Loucy (cell line): Measurements from ENCODE around the gene KIFAP3.

Source experiments
- H2AFZ ChIP-seq: fragments of 200-600 bp; sonication (generic); 2 replicates; pipeline ENCODE4 v1.6.0; 2016; ENCODE audit warnings: antibody characterized with exemption, mild to moderate bottlenecking, low read length, moderate library complexity
- H3F3A ChIP-seq: fragments of 200-600 bp; 2 replicates; pipeline ENCODE4 v1.6.0; 2016; ENCODE audit warnings: antibody characterized with exemption, low read depth, mild to moderate bottlenecking
- H3K27me3 ChIP-seq: fragments of 200-600 bp; sonication (generic); 2 replicates; pipeline ENCODE4 v1.6.1; 2014; ENCODE audit warnings: low read length, mild to moderate bottlenecking; ENCODE audit not compliant: insufficient read depth, poor library complexity, severe bottlenecking
- H3K36me3 ChIP-seq: fragments of 200-600 bp; sonication (generic); 2 replicates; pipeline ENCODE4 v1.6.1; 2016; ENCODE audit warnings: low read length; ENCODE audit not compliant: insufficient read depth
- H3K4me1 ChIP-seq: fragments of 200-600 bp; sonication (generic); 2 replicates; pipeline ENCODE4 v1.5.1; 2014; ENCODE audit warnings: low read length, mild to moderate bottlenecking; ENCODE audit not compliant: insufficient read depth, poor library complexity, severe bottlenecking
- H3K4me2 ChIP-seq: fragments of 200-600 bp; sonication (generic); 2 replicates; pipeline ENCODE4 v1.6.0; 2014; ENCODE audit warnings: antibody characterized with exemption, low read length, low read depth, mild to moderate bottlenecking; ENCODE audit not compliant: poor library complexity, severe bottlenecking
- H3K4me3 ChIP-seq: fragments of 200-600 bp; sonication (generic); 2 replicates; pipeline ENCODE4 v1.5.1; 2014; ENCODE audit warnings: low read length, mild to moderate bottlenecking, mixed read lengths; ENCODE audit not compliant: poor library complexity, severe bottlenecking
- H3K79me2 ChIP-seq: fragments of 200-600 bp; sonication (generic); 2 replicates; pipeline ENCODE4 v1.6.1; 2014; ENCODE audit warnings: low read length; ENCODE audit not compliant: insufficient read depth
- H3K9ac ChIP-seq: fragments of 200-600 bp; sonication (generic); 2 replicates; pipeline ENCODE4 v1.6.0; 2014; ENCODE audit warnings: mild to moderate bottlenecking, low read depth, low read length, moderate library complexity; ENCODE audit not compliant: poor library complexity, severe bottlenecking
- H3K9me2 ChIP-seq: fragments of 200-600 bp; sonication (generic); replicated peaks from 2 replicates; pipeline ENCODE4 v1.6.1; 2016; ENCODE audit warnings: low read depth, low read length, mixed read lengths
- H3K9me3 ChIP-seq: fragments of 200-600 bp; sonication (generic); 2 replicates; pipeline ENCODE4 v1.6.1; 2014; ENCODE audit warnings: mild to moderate bottlenecking, antibody characterized with exemption, low read length, low read depth; ENCODE audit not compliant: insufficient read depth
- H4K20me1 ChIP-seq: fragments of 200-600 bp; sonication (generic); 2 replicates; pipeline ENCODE4 v1.6.0; 2014; ENCODE audit warnings: antibody characterized with exemption, low read length, mild to moderate bottlenecking; ENCODE audit not compliant: insufficient read depth, poor library complexity, severe bottlenecking
- CTCF ChIP-seq: fragments of 200-600 bp; sonication (generic); conservative IDR thresholded peaks from 2 replicates; pipeline ENCODE4 v1.5.1; 2014; ENCODE audit warnings: mild to moderate bottlenecking, antibody characterized with exemption, low read length
- EZH2phosphoT487 ChIP-seq: fragments of 200-600 bp; IDR thresholded peaks from 2 replicates; pipeline ENCODE4 v1.6.1; 2018; ENCODE audit warnings: antibody characterized with exemption, mild to moderate bottlenecking, moderate library complexity, borderline replicate concordance

The KIFAP3 gene

GRCh38 chr1:170027760-170028159, 46.7 kb downstream of the KIFAP3 start:
- Histone ChIP-seq H3K4me1 (no peaks in the 10 kb centered on the region), H3K36me3 (peaks cover 6% of the 10 kb centered on the region; the same call in 1 of the 2 replicates), H3K9me3 (peaks cover 6% of the 10 kb centered on the region; the same call in 1 of the 2 replicates), H3F3A (no peaks in the 10 kb centered on the region), H2AFZ (no peak overlapping the region), H3K79me2 (no peaks in the 10 kb centered on the region), H3K9ac (no peak overlapping the region), H3K9me2 (no peaks in the 10 kb centered on the region), H4K20me1 (no peaks in the 10 kb centered on the region), H3K4me2 (no peak overlapping the region), H3K27me3 (no peaks in the 10 kb centered on the region), H3K4me3 (no peak overlapping the region)
- TF ChIP-seq EZH2phosphoT487 (no peak), CTCF (no peak)

DNA sequence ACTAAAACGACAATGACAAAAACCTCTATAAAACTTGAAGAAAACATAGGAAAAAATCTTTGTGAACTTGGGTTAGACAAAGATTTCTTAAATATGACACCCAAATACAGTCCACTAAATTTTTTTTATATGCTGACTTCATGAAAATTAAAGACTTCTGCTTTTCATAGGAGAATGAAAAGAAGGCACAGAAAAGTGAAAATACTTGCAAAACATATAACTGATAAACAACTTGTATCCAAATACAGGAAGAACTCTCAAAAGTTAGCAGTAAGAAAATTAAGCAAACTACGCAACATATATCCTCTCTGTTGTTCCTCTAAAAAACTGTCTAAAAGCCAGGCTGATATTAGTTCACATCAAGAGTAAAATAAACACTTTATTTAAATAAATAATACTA, 53.6 kb downstream of the KIFAP3 start:
- no peaks in the 10 kb centered on the region for H3K4me1 ChIP-seq
- no peak overlapping the region for H3K4me3 ChIP-seq
- peaks cover 5% of the 10 kb centered on the region; the same call in 1 of the 2 replicates for H3K36me3 ChIP-seq
- TF ChIP-seq CTCF = no peak
- no peak for TF ChIP-seq EZH2phosphoT487
- H3K9ac ChIP-seq = no peak overlapping the region
- H3K9me3 ChIP-seq = peaks cover 9% of the 10 kb centered on the region
- H3K9me2 ChIP-seq = no peaks in the 10 kb centered on the region
- no peaks in the 10 kb centered on the region for H3F3A ChIP-seq
- H3K4me2 ChIP-seq = no peak overlapping the region
- no peaks in the 10 kb centered on the region for H3K27me3 ChIP-seq
- H4K20me1 ChIP-seq = no peaks in the 10 kb centered on the region
- H3K79me2 ChIP-seq = no peaks in the 10 kb centered on the region
- no peak overlapping the region for H2AFZ ChIP-seq

- H3K4me2 ChIP-seq = no peak overlapping the region
- H3K9me3 ChIP-seq = peaks cover 9% of the 10 kb centered on the region
- no peak overlapping the region for H3K4me3 ChIP-seq
- no peaks in the 10 kb centered on the region for H3K9me2 ChIP-seq
- H2AFZ ChIP-seq = no peak overlapping the region
- H3K79me2 ChIP-seq = no peaks in the 10 kb centered on the region
- H3K36me3 ChIP-seq = peaks cover 4% of the 10 kb centered on the region; the same call in 1 of the 2 replicates
- no peaks in the 10 kb centered on the region for H3K27me3 ChIP-seq
- no peaks in the 10 kb centered on the region for H4K20me1 ChIP-seq
- H3K9ac ChIP-seq = no peak overlapping the region
- H3K4me1 ChIP-seq = no peaks in the 10 kb centered on the region
- H3F3A ChIP-seq = no peaks in the 10 kb centered on the region
- TF ChIP-seq CTCF (no peak), EZH2phosphoT487 (no peak)
Observed at GRCh38 chr1:170017478-170017877, 57.0 kb downstream of the KIFAP3 start.
